ENCODE data around the gene ENOPH1.

The ENOPH1 gene

DNA sequence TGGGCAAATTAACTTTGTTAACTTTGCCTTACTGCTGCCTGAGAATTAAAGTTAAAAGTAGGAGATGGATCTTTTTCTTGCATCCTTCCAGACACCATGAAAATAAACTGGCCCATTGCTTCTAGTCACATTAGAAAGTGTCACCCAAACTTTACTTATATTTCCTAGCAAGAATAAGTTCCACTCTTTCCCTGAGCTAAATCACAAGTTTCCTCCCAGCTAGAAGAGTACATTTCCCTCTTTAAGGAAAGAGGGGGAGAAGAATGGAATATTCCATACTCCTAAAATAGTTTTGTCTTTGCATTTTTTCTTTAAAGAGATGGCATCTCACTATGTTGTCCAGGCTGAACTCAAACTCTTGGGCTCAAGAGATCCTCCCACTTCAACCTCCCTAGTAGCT, 77.6 kb downstream of the ENOPH1 start:
- TF ChIP-seq, protein P1, sequence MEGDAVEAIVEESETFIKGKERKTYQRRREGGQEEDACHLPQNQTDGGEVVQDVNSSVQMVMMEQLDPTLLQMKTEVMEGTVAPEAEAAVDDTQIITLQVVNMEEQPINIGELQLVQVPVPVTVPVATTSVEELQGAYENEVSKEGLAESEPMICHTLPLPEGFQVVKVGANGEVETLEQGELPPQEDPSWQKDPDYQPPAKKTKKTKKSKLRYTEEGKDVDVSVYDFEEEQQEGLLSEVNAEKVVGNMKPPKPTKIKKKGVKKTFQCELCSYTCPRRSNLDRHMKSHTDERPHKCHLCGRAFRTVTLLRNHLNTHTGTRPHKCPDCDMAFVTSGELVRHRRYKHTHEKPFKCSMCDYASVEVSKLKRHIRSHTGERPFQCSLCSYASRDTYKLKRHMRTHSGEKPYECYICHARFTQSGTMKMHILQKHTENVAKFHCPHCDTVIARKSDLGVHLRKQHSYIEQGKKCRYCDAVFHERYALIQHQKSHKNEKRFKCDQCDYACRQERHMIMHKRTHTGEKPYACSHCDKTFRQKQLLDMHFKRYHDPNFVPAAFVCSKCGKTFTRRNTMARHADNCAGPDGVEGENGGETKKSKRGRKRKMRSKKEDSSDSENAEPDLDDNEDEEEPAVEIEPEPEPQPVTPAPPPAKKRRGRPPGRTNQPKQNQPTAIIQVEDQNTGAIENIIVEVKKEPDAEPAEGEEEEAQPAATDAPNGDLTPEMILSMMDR (IDR thresholded peaks at IDR 0.05; ENCODE audit: low read depth, low read length, missing control alignments), result no peak
- DNase-seq (ENCODE audit: low read depth), result no peak
- H3K4me3 ChIP-seq (ENCODE audit: low read depth, low read length), result no peak overlapping the region

DNA sequence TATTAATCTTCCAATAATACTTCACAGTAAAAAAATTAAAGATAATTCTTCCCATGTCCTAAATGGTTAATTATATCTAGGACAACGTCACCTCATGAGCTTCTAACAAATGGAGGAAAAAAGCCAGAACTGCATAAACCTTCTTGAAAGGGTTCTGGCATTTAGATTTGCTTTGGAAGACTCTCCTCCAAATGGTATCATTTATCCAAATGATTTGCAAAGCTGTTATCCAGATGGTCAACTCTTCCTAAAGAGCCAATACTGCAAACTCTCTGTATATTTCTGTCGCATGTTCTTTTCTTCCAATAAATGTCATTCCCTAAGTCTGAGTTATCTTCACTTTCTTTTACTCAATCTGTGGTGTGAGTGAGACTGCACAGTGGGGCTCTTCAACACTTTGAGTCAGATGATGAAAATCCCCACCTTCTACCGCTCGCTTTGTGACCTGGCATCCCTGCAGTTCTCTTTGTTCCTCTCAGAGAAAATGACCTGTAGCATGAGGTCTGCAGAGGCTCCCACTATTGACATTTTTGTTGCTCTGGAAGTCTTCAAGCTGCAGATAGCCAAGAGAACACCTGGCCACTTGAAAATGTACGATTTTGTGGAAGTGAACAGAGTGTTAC, 78.5 kb downstream of the ENOPH1 start:
- no peak for DNase-seq (ENCODE audit: low read depth)
- TF ChIP-seq, protein P1 (IDR thresholded peaks at IDR 0.05; ENCODE audit: low read depth, low read length, missing control alignments), result no peak
- H3K4me3 ChIP-seq (ENCODE audit: low read depth, low read length), result no peak overlapping the region

DNA sequence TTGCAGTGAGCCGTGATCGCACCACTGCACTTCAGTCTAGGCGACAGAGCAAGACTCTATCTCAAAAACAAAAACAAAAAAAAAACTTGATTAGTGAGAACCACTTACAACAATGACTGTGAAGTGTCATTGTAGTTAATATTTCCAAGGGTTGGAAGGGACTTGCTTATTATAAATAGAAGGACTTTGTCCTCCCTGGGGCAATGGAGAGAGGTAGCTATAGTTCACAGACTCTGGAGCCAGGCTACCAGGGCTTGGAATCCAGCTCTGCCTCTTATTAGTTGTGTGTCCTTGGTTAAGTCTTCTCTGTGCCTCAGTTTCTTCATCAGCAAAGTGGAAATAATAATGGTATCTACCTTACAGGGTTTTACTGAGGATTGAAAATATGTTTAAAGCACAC, 79.8 kb downstream of the ENOPH1 start:
- TF ChIP-seq, protein P1 (IDR thresholded peaks at IDR 0.05; ENCODE audit: low read depth, low read length, missing control alignments), result no peak
- no peak for DNase-seq (ENCODE audit: low read depth)
- no peak overlapping the region for H3K4me3 ChIP-seq (ENCODE audit: low read depth, low read length)
